ENCODE measurements around the gene SLC18A3.

The SLC18A3 gene

DNA sequence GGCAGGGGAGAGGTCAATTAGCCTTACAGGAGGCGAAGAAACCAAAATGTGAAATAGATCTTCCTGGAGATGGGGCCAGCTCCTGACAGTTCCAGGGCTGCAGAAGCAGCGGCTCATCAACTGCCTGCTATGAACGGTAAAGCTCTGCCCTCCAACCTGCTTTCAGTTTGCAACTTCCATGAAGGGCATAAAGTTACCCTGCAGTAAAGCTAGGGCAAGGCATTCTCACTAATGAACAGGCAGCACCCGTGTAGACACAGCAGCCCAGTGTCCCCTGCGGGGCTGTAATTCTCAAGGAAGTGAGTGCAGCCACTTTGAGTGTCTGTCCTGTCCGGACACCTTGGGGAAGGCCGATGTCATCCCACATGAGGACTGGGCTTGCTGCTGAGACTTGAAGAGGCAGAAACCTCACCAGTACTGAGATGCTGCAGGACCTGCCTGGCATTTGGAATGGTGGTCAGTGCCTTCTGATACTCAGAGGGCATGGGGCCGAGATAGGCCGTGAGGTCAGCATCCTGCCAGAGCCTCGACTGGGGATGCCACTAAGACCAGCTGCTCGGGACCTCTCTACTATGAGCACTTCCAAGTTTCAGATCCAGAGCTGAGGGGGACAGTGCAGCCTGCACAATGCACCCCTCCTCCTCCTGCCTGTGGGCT, 43.3 kb downstream of the SLC18A3 start:
- no peak overlapping the region for H3K27ac ChIP-seq (ENCODE audit: low read length)
- H3K27me3 ChIP-seq (ENCODE audit: control insufficient read depth in 1 of 2, insufficient read depth in 2 of 2, low read length in 2 of 2): peaks cover 0 to 8% of the 10 kb centered on the region in 2 donors
- no peaks in the 10 kb centered on the region for H3K36me3 ChIP-seq (ENCODE audit: control insufficient read depth in 2 of 2, insufficient read depth in 2 of 2, low read length in 2 of 2)
- no peak overlapping the region for H3K9ac ChIP-seq (ENCODE audit: low read length in 2 of 2)
- peaks cover 0 to 5% of the 10 kb centered on the region in 2 donors for H3K9me3 ChIP-seq (ENCODE audit: control insufficient read depth in 2 of 2, low read length in 2 of 2)
- no peak overlapping the region for H3K4me3 ChIP-seq (ENCODE audit: low read length in 2 of 2)
- H3K4me1 ChIP-seq (ENCODE audit: control insufficient read depth, insufficient read depth, low read length): no peaks in the 10 kb centered on the region

DNA sequence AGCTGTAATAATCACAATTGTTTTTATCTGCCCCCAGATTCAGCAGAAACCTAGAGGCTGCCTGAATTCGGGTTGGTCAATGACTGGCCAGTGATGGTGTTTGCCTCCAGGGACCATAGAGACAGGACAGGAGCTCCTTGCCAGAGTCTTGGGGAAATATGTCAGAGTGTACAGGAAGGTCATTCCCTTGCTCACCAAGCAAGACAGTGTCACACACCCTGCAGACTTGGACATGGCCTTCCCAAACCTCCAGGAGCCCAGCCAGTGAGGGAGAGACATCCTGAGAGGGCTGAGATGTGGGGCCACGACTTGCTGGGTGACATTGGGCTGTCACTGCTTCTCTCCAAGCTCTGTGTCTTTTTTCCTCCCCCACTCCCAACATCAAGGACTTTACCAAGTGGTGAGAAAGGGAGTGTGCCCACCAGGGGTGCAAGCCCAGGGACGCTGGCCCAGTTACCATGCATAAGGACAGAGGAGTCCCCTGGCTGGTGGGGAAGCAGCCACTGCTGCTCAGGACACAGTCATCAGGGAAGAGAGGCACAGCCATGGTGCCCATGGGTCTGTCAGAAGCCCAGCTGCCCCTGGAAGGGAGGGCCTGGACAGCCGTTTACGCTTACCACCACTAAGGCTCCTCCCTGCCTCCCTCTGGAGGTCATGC, 44.1 kb downstream of the SLC18A3 start:
- H3K27ac ChIP-seq (ENCODE audit: low read length): no peak overlapping the region
- H3K4me3 ChIP-seq (ENCODE audit: low read length in 2 of 2): no peak overlapping the region
- H3K9ac ChIP-seq (ENCODE audit: low read length in 2 of 2): no peak overlapping the region
- no peaks in the 10 kb centered on the region for H3K36me3 ChIP-seq (ENCODE audit: control insufficient read depth in 2 of 2, insufficient read depth in 2 of 2, low read length in 2 of 2)
- H3K9me3 ChIP-seq (ENCODE audit: control insufficient read depth in 2 of 2, low read length in 2 of 2): peaks cover 0 to 5% of the 10 kb centered on the region in 2 donors
- H3K27me3 ChIP-seq (ENCODE audit: control insufficient read depth in 1 of 2, insufficient read depth in 2 of 2, low read length in 2 of 2): peaks cover 0 to 8% of the 10 kb centered on the region in 2 donors
- no peaks in the 10 kb centered on the region for H3K4me1 ChIP-seq (ENCODE audit: control insufficient read depth, insufficient read depth, low read length)

DNA sequence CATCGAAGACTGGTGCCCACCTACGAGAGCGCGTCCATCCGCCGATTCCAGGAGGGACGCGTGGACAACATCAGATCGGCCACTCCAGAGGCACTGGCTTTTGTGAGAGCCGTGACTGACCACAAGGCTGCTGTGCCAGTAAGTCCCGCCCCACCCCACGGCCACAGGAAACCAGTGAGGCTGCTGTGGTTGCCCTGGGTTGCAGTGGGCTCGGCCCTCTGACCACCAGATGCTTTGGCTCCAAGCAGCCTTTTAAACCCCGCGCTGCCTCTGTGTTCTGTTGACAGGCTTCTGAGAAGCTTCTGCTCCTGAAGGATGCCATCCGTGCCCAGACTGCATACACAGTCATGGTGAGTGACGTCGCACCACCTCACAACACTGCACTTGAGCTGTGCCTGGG, 45.0 kb downstream of the SLC18A3 start:
- H3K4me1 ChIP-seq (ENCODE audit: control insufficient read depth, insufficient read depth, low read length): no peaks in the 10 kb centered on the region
- no peak overlapping the region for H3K4me3 ChIP-seq (ENCODE audit: low read length in 2 of 2)
- H3K36me3 ChIP-seq (ENCODE audit: control insufficient read depth in 2 of 2, insufficient read depth in 2 of 2, low read length in 2 of 2): no peaks in the 10 kb centered on the region
- no peak overlapping the region for H3K27ac ChIP-seq (ENCODE audit: low read length)
- H3K27me3 ChIP-seq (ENCODE audit: control insufficient read depth in 1 of 2, insufficient read depth in 2 of 2, low read length in 2 of 2): peaks cover 0 to 8% of the 10 kb centered on the region in 2 donors
- H3K9me3 ChIP-seq (ENCODE audit: control insufficient read depth in 2 of 2, low read length in 2 of 2): peaks cover 0 to 5% of the 10 kb centered on the region in 2 donors
- no peak overlapping the region for H3K9ac ChIP-seq (ENCODE audit: low read length in 2 of 2)

DNA sequence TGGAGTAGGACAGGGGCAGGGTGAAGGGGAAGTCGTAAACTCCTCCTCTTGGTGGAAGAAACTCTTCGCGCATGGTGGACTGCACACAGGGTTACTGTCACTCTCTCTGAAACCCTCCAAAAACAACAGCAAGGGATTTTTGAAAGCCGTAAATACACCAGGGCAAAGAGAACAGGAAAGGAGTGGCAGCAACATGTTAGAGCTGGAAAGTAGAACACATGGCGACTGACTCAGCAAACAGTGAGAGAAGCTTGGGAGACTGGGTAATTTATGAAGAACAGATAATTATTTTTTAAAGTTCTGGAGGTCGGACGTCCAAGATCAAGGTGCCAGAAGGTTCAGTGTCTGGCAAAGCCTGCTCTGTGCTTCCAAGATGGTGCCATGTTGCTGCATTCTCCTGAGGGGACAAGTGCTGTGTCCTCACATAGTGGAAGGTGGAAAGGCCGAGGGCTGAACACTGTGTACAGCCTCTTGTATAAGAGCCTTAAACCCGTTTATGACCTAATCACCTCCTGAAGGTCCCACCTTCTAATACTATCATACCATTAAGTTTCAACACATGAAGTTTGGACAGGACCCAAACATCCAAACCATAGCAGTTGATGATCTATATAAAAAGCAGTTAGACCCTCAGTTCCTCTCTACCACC, 46.9 kb downstream of the SLC18A3 start:
- H3K4me3 ChIP-seq (ENCODE audit: low read length in 2 of 2): no peak overlapping the region
- H3K9me3 ChIP-seq (ENCODE audit: control insufficient read depth in 2 of 2, low read length in 2 of 2): peaks cover 0 to 5% of the 10 kb centered on the region in 2 donors
- no peak overlapping the region for H3K9ac ChIP-seq (ENCODE audit: low read length in 2 of 2)
- no peak overlapping the region for H3K27ac ChIP-seq (ENCODE audit: low read length)
- peaks cover 0 to 6% of the 10 kb centered on the region in 2 donors for H3K27me3 ChIP-seq (ENCODE audit: control insufficient read depth in 1 of 2, insufficient read depth in 2 of 2, low read length in 2 of 2)
- H3K4me1 ChIP-seq (ENCODE audit: control insufficient read depth, insufficient read depth, low read length): no peaks in the 10 kb centered on the region
- no peaks in the 10 kb centered on the region for H3K36me3 ChIP-seq (ENCODE audit: control insufficient read depth in 2 of 2, insufficient read depth in 2 of 2, low read length in 2 of 2)

DNA sequence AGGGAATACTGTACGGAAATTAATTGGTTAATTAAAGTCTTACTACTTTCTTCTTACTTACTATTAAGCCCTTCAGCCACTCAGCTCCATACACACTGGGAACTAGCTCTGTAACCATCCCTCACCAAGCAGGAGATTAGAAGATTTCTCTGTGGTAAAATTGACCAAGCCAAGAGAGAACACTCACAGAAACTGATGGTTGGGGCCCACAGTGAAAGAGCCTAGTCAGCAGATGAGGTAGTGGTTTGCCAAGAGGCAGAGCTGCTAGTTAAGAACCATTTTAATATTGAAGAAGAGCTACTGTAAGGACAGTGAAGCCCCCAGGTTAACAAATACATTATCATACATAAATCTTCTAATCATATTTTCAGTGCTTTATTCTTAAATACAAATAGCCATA, 47.5 kb downstream of the SLC18A3 start:
- Histone ChIP-seq H3K9ac (ENCODE audit: low read length in 2 of 2) (no peak overlapping the region), H3K27me3 (ENCODE audit: control insufficient read depth in 1 of 2, insufficient read depth in 2 of 2, low read length in 2 of 2) (peaks cover 0 to 5% of the 10 kb centered on the region in 2 donors), H3K4me1 (ENCODE audit: control insufficient read depth, insufficient read depth, low read length) (no peaks in the 10 kb centered on the region), H3K27ac (ENCODE audit: low read length) (no peak overlapping the region), H3K4me3 (ENCODE audit: low read length in 2 of 2) (no peak overlapping the region), H3K9me3 (ENCODE audit: control insufficient read depth in 2 of 2, low read length in 2 of 2) (peaks cover 0 to 5% of the 10 kb centered on the region in 2 donors), H3K36me3 (ENCODE audit: control insufficient read depth in 2 of 2, insufficient read depth in 2 of 2, low read length in 2 of 2) (no peaks in the 10 kb centered on the region)

DNA sequence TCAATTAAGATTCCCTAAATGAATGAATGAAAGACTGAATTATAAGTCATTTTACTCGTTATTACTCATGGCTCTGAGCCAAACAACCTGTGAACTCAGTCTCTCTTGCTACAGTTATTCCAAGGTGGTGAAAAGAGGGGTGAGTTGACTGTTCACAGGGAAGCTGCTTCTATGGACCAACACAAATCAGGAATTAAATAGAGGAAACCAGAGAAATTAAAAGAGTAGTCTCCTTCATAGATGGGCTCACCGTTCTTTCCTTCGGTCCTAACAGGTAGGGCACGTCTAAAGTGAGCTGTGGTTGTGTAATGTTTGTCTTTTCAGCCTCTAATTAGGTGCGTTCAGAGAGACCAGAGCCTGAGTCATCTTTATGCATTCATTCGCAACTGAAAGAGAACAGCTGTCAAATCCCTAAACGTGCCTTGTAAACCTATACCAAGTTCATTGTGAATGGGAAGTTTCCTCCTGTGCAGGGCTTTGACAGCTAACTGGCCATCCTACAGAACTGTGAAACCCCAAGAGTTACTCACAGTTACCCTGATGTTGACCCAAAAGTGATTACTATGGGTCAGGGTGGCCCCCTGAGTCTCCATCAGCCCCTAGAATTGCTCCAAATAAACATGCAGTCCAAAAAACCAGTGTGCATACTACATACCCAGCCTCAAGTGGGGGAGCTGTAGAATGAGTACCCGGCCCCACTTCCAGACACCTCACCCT, 51.2 kb downstream of the SLC18A3 start:
- no peaks in the 10 kb centered on the region for H3K36me3 ChIP-seq (ENCODE audit: control insufficient read depth in 2 of 2, insufficient read depth in 2 of 2, low read length in 2 of 2)
- H3K27me3 ChIP-seq (ENCODE audit: control insufficient read depth in 1 of 2, insufficient read depth in 2 of 2, low read length in 2 of 2): no peaks in the 10 kb centered on the region
- H3K27ac ChIP-seq (ENCODE audit: low read length): no peak overlapping the region
- H3K9ac ChIP-seq (ENCODE audit: low read length in 2 of 2): no peak overlapping the region
- H3K4me1 ChIP-seq (ENCODE audit: control insufficient read depth, insufficient read depth, low read length): no peaks in the 10 kb centered on the region
- H3K4me3 ChIP-seq (ENCODE audit: low read length in 2 of 2): no peak overlapping the region
- H3K9me3 ChIP-seq (ENCODE audit: control insufficient read depth in 2 of 2, low read length in 2 of 2): peaks cover 0 to 5% of the 10 kb centered on the region in 2 donors

Measured in stomach smooth muscle (tissue), 2 donors.